HEK293 (cell line): Measurements from ENCODE around the gene NAV2.

Experiments used
- CTCF ChIA-PET: fragments of 350-600 bp; formaldehyde crosslinking; extraction: SDS; loops from one replicate; lab custom pipeline; 2021; ENCODE audit warnings: antibody characterized with exemption; lab: Yijun Ruan, JAX
- POLR2A ChIA-PET: fragments of 300-600 bp; formaldehyde crosslinking; extraction: SDS; loops from one replicate; lab custom pipeline; 2020; ENCODE audit warnings: antibody characterized with exemption, inconsistent platforms; lab: Yijun Ruan, JAX
- H3K27ac ChIP-seq: fragments of 200-500 bp; sonication (Bioruptor generic); 2 replicates; pipeline ENCODE4 v1.5.1; 2014; ENCODE audit warnings: low read depth, low read length, control low read depth, inconsistent platforms; ENCODE audit errors: extremely low read depth
- H3K36me3 ChIP-seq, 2 experiments: fragments of 200-500 bp in 1 of 2; sonication (Bioruptor generic) in 1 of 2; 1 replicate in 1 of 2; 2 replicates in 1 of 2; pipeline ENCODE4 v1.5.1; 2014 to 2017; ENCODE audit warnings: inconsistent platforms in 2 of 2, low read length in 2 of 2; ENCODE audit not compliant: control insufficient read depth in 2 of 2, insufficient read depth in 1 of 2
- H3K4me1 ChIP-seq: fragments of 200-500 bp; sonication (Bioruptor generic); 2 replicates; pipeline ENCODE4 v1.5.1; 2014; ENCODE audit warnings: mild to moderate bottlenecking, low read length, inconsistent platforms; ENCODE audit not compliant: control insufficient read depth, insufficient read depth
- H3K4me3 ChIP-seq: 2 replicates; pipeline ENCODE4 v1.5.1; 2011; ENCODE audit warnings: low read depth, mild to moderate bottlenecking, control low read depth, low read length, moderate library complexity
- H3K9me3 ChIP-seq: fragments of 200-500 bp; sonication (Bioruptor generic); 2 replicates; pipeline ENCODE4 v1.5.1; 2014; ENCODE audit warnings: low read depth, low read length, inconsistent platforms; ENCODE audit not compliant: control insufficient read depth, insufficient read depth
- BCL11A ChIP-seq: fragments of 450-650 bp; formaldehyde crosslinking; IDR thresholded peaks from 2 replicates; pipeline ENCODE4 v1.5.1; 2016; ENCODE audit warnings: low read depth, missing biosample characterization, missing genetic modification characterization
- FEZF1 ChIP-seq: fragments of 450-650 bp; formaldehyde crosslinking; IDR thresholded peaks from 2 replicates; pipeline ENCODE4 v1.5.1; 2016; ENCODE audit warnings: missing biosample characterization, missing genetic modification characterization
- HOXA7 ChIP-seq: sonication (generic); formaldehyde crosslinking; IDR thresholded peaks from 2 replicates; pipeline ENCODE4 v1.8.1; 2022; ENCODE audit warnings: missing genetic modification reagents, borderline replicate concordance
- HOXC10 ChIP-seq: sonication (generic); formaldehyde crosslinking; IDR thresholded peaks from 2 replicates; pipeline ENCODE4 v1.8.1; 2023; ENCODE audit warnings: mild to moderate bottlenecking, missing genetic modification reagents
- MEIS1 ChIP-seq: sonication (generic); formaldehyde crosslinking; IDR thresholded peaks from 2 replicates; pipeline ENCODE4 v1.8.1; 2022; ENCODE audit warnings: missing genetic modification reagents, mild to moderate bottlenecking, borderline replicate concordance
- SETDB1 ChIP-seq: IDR thresholded peaks from one replicate; pipeline ENCODE4 v1.6.1; 2017; ENCODE audit warnings: mild to moderate bottlenecking, low read length, moderate library complexity, mixed read lengths; ENCODE audit not compliant: insufficient read length
- SP7 ChIP-seq: fragments of 450-650 bp; formaldehyde crosslinking; IDR thresholded peaks from 2 replicates; pipeline ENCODE4 v1.5.1; 2016; ENCODE audit warnings: missing biosample characterization, missing genetic modification characterization
- TRIM28 ChIP-seq: IDR thresholded peaks from 2 replicates; pipeline ENCODE4 v1.6.1; 2011; ENCODE audit warnings: low read length, control low read depth, borderline replicate concordance
- WT1 ChIP-seq: fragments of 450-650 bp; formaldehyde crosslinking; IDR thresholded peaks from 2 replicates; pipeline ENCODE4 v1.5.1; 2016; ENCODE audit warnings: missing biosample characterization, missing genetic modification characterization
- ZBTB1 ChIP-seq: fragments of 450-650 bp; formaldehyde crosslinking; IDR thresholded peaks from 2 replicates; pipeline ENCODE4 v1.5.1; 2016; ENCODE audit warnings: missing biosample characterization, missing genetic modification characterization
- ZBTB21 ChIP-seq: fragments of 450-650 bp; formaldehyde crosslinking; IDR thresholded peaks from 2 replicates; pipeline ENCODE4 v1.5.1; 2017; ENCODE audit warnings: missing biosample characterization, missing genetic modification characterization
- ZBTB7A ChIP-seq: fragments of 450-650 bp; formaldehyde crosslinking; IDR thresholded peaks from 2 replicates; pipeline ENCODE4 v1.5.1; 2016; ENCODE audit warnings: low read depth, missing biosample characterization, missing genetic modification characterization
- ZIC2 ChIP-seq: fragments of 450-650 bp; formaldehyde crosslinking; IDR thresholded peaks from 2 replicates; pipeline ENCODE4 v1.5.1; 2016; ENCODE audit warnings: missing biosample characterization, missing genetic modification characterization
- ZNF184 ChIP-seq: fragments of 450-650 bp; IDR thresholded peaks from 2 replicates; pipeline ENCODE4 v1.5.1; 2018; ENCODE audit warnings: missing biosample characterization, mild to moderate bottlenecking, missing genetic modification characterization
- ZNF19 ChIP-seq: fragments of 450-650 bp; formaldehyde crosslinking; IDR thresholded peaks from 2 replicates; pipeline ENCODE4; 2016; ENCODE audit warnings: missing biosample characterization, missing genetic modification characterization, low read depth
- ZNF211 ChIP-seq: fragments of 450-650 bp; formaldehyde crosslinking; IDR thresholded peaks from 2 replicates; pipeline ENCODE4 v1.5.1; 2016; ENCODE audit warnings: low read depth, missing biosample characterization, missing genetic modification characterization
- ZNF274 ChIP-seq, 2 experiments: fragments of 200-500 bp in 1 of 2; fragments of 450-650 bp in 1 of 2; sonication (Bioruptor generic) in 1 of 2; formaldehyde crosslinking in 1 of 2; IDR thresholded peaks; 2 replicates each; pipeline versions ENCODE4 v1.5.1 to v1.6.1; 2014 to 2016; ENCODE audit warnings: borderline replicate concordance in 1 of 2, inconsistent platforms in 1 of 2, low read length in 1 of 2, missing biosample characterization in 1 of 2, missing genetic modification characterization in 1 of 2
- ZNF280D ChIP-seq: fragments of 450-650 bp; formaldehyde crosslinking; IDR thresholded peaks from 2 replicates; pipeline ENCODE4 v1.5.1; 2016; ENCODE audit warnings: missing biosample characterization, missing genetic modification characterization
- ZNF366 ChIP-seq: fragments of 450-650 bp; formaldehyde crosslinking; conservative IDR thresholded peaks from 2 replicates; pipeline ENCODE4 v1.5.1; 2016; ENCODE audit warnings: missing biosample characterization, missing genetic modification characterization
- ZNF423 ChIP-seq: fragments of 450-650 bp; formaldehyde crosslinking; IDR thresholded peaks from 2 replicates; pipeline ENCODE4 v1.5.1; 2016; ENCODE audit warnings: missing biosample characterization, missing genetic modification characterization
- ZNF449 ChIP-seq: fragments of 450-650 bp; formaldehyde crosslinking; IDR thresholded peaks from 2 replicates; pipeline ENCODE4 v1.5.1; 2017; ENCODE audit warnings: missing biosample characterization, mild to moderate bottlenecking, missing genetic modification characterization, moderate library complexity
- ZNF48 ChIP-seq: fragments of 450-650 bp; formaldehyde crosslinking; IDR thresholded peaks from 2 replicates; pipeline ENCODE4 v1.5.1; 2016; ENCODE audit warnings: missing biosample characterization, missing genetic modification characterization
- ZNF501 ChIP-seq: fragments of 450-650 bp; formaldehyde crosslinking; IDR thresholded peaks from 2 replicates; pipeline ENCODE4 v1.5.1; 2016; ENCODE audit warnings: missing biosample characterization, missing genetic modification characterization
- ZNF701 ChIP-seq: fragments of 450-650 bp; formaldehyde crosslinking; IDR thresholded peaks from 2 replicates; pipeline ENCODE4 v1.5.1; 2016; ENCODE audit warnings: missing biosample characterization, missing genetic modification characterization
- ZNF776 ChIP-seq: fragments of 450-650 bp; formaldehyde crosslinking; IDR thresholded peaks from 2 replicates; pipeline ENCODE4 v1.5.0; 2017; ENCODE audit warnings: missing biosample characterization, missing genetic modification characterization, borderline replicate concordance
- ZNF792 ChIP-seq: fragments of 450-650 bp; formaldehyde crosslinking; IDR thresholded peaks from 2 replicates; pipeline ENCODE4 v1.5.1; 2016; ENCODE audit warnings: missing biosample characterization, missing genetic modification characterization
- ZXDB ChIP-seq: fragments of 450-650 bp; formaldehyde crosslinking; IDR thresholded peaks from 2 replicates; pipeline ENCODE4 v1.5.1; 2016; ENCODE audit warnings: missing biosample characterization, missing genetic modification characterization
- TF ChIP-seq, protein P1 (sequence below): fragments of 450-650 bp; formaldehyde crosslinking; IDR thresholded peaks from 2 replicates; pipeline ENCODE4 v1.5.1; 2016; ENCODE audit warnings: missing biosample characterization, missing genetic modification characterization

NAV2 gene

GRCh38 chr11:19816817-19817216 is 104.2 kb downstream of the NAV2 start:
- no peaks in the 10 kb centered on the region for H3K9me3 ChIP-seq
- no peak overlapping the region for H3K27ac ChIP-seq
- H3K4me1 ChIP-seq = no peaks in the 10 kb centered on the region; the same call in 1 of the 2 replicates
- POLR2A ChIA-PET = no interaction called here
- CTCF ChIA-PET = interaction anchor here (1.2 kb wide), 1 partner anchor 87 kb away, joined by 5 read pairs; no protein-coding TSS in a partner anchor
- H3K36me3 ChIP-seq = no peaks in the 10 kb centered on the region
- TF ChIP-seq SP7 (no peak), HOXA7 (CRISPR knock-in tag) (no peak), ZNF776 (no peak), ZBTB21 (tag by site-specific recombination) (no peak)
- H3K4me3 ChIP-seq = no peak overlapping the region

GRCh38 chr11:19817265-19817851 is 104.7 kb downstream of the NAV2 start:
- no peak for TF ChIP-seq ZBTB7A (tag by site-specific recombination)
- TF ChIP-seq, protein P1, sequence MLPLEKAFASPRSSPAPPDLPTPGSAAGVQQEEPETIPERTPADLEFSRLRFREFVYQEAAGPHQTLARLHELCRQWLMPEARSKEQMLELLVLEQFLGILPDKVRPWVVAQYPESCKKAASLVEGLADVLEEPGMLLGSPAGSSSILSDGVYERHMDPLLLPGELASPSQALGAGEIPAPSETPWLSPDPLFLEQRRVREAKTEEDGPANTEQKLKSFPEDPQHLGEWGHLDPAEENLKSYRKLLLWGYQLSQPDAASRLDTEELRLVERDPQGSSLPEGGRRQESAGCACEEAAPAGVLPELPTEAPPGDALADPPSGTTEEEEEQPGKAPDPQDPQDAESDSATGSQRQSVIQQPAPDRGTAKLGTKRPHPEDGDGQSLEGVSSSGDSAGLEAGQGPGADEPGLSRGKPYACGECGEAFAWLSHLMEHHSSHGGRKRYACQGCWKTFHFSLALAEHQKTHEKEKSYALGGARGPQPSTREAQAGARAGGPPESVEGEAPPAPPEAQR (tag by site-specific recombination) = no peak
- no peak for TF ChIP-seq ZIC2 (tag by site-specific recombination)
- no peak for TF ChIP-seq ZNF792 (tag by site-specific recombination)
- TF ChIP-seq ZNF274 (IDR thresholded peaks at IDR 0.05; ENCODE audit: low read length) = no peak
- no peak for TF ChIP-seq ZNF274 (tag by site-specific recombination; IDR thresholded peaks at IDR 0.05; ENCODE audit: borderline replicate concordance)
- no peak for TF ChIP-seq ZNF366 (tag by site-specific recombination)
- no peak for TF ChIP-seq TRIM28
- no peak for TF ChIP-seq ZNF701 (tag by site-specific recombination)
- TF ChIP-seq ZNF184 (tag by site-specific recombination) = no peak
- TF ChIP-seq ZNF423 (tag by site-specific recombination) = no peak
- TF ChIP-seq ZNF501 (tag by site-specific recombination) = no peak
- no peak for TF ChIP-seq ZNF19 (tag by site-specific recombination)
- TF ChIP-seq ZBTB1 (tag by site-specific recombination) = no peak
- no peak for TF ChIP-seq SETDB1
- TF ChIP-seq ZNF211 (tag by site-specific recombination) = no peak
- TF ChIP-seq FEZF1 (tag by site-specific recombination) = no peak
- Histone ChIP-seq H3K9me3 (no peaks in the 10 kb centered on the region), H3K36me3 (no peaks in the 10 kb centered on the region), H3K4me3 (no peak overlapping the region), H3K4me1 (no peaks in the 10 kb centered on the region; the same call in 1 of the 2 replicates), H3K27ac (no peak overlapping the region)
- CTCF ChIA-PET = no interaction called here
- POLR2A ChIA-PET = no interaction called here

GRCh38 chr11:19817870-19818269 is 105.2 kb downstream of the NAV2 start:
- Histone ChIP-seq H3K9me3 (no peaks in the 10 kb centered on the region), H3K36me3 (no peaks in the 10 kb centered on the region), H3K4me3 (no peak overlapping the region), H3K4me1 (no peaks in the 10 kb centered on the region; the same call in 1 of the 2 replicates), H3K27ac (no peak overlapping the region)
- TF ChIP-seq BCL11A (tag by site-specific recombination) = no peak
- no peak for TF ChIP-seq ZNF274 (IDR thresholded peaks at IDR 0.05; ENCODE audit: low read length)
- TF ChIP-seq ZNF274 (tag by site-specific recombination; IDR thresholded peaks at IDR 0.05; ENCODE audit: borderline replicate concordance) = no peak
- TF ChIP-seq ZNF48 (tag by site-specific recombination) = no peak
- no peak for TF ChIP-seq WT1 (tag by site-specific recombination)
- no peak for TF ChIP-seq HOXC10 (CRISPR knock-in tag)
- TF ChIP-seq ZXDB (tag by site-specific recombination) = no peak
- no peak for TF ChIP-seq ZNF701 (tag by site-specific recombination)
- no peak for TF ChIP-seq ZNF280D (tag by site-specific recombination)
- no peak for TF ChIP-seq MEIS1 (CRISPR knock-in tag)
- no peak for TF ChIP-seq ZNF449 (tag by site-specific recombination)
- CTCF ChIA-PET = no interaction called here
- POLR2A ChIA-PET = no interaction called here
